ENCODE measurements around the gene LRRC72.
"Not testable (repeated sequence)": the region's sequence is repeated elsewhere in the genome, so short reads cannot be mapped to it uniquely, and the experiment has no call there.

Gene LRRC72

GRCh38 chr7:16579216-16579615 lies 52.6 kb downstream of the LRRC72 start:
- DNase-seq (ENCODE audit: low read depth in 2 of 2) = no peak

- no peak for DNase-seq (ENCODE audit: low read depth in 2 of 2)
Measured at GRCh38 chr7:16581286-16581685, 54.7 kb downstream of the LRRC72 start.

GRCh38 chr7:16583834-16584233 lies 57.2 kb downstream of the LRRC72 start:
- no peak for DNase-seq (ENCODE audit: low read depth in 2 of 2)

- DNase-seq (ENCODE audit: low read depth in 2 of 2) = no peak
Measured at GRCh38 chr7:16585540-16585939, 58.9 kb downstream of the LRRC72 start.

GRCh38 chr7:16586081-16586874 lies 59.7 kb downstream of the LRRC72 start:
- no peak for DNase-seq (ENCODE audit: low read depth in 2 of 2)

GRCh38 chr7:16587129-16587528 lies 60.5 kb downstream of the LRRC72 start:
- DNase-seq (ENCODE audit: low read depth in 2 of 2) = no peak

- no peak for DNase-seq (ENCODE audit: low read depth in 2 of 2)
Measured at GRCh38 chr7:16587790-16588189, 61.2 kb downstream of the LRRC72 start.

GRCh38 chr7:16589881-16590280 lies 63.3 kb downstream of the LRRC72 start:
- no peak for DNase-seq (ENCODE audit: low read depth in 2 of 2)

GRCh38 chr7:16590424-16590823 lies 63.8 kb downstream of the LRRC72 start:
- no peak for DNase-seq (ENCODE audit: low read depth in 2 of 2)

GRCh38 chr7:16592395-16592794 lies 65.8 kb downstream of the LRRC72 start:
- no peak for DNase-seq (ENCODE audit: low read depth in 2 of 2)

GRCh38 chr7:16594061-16594460 lies 67.4 kb downstream of the LRRC72 start:
- DNase-seq (ENCODE audit: low read depth in 2 of 2) = no peak

GRCh38 chr7:16594676-16595075 lies 68.1 kb downstream of the LRRC72 start:
- DNase-seq (ENCODE audit: low read depth in 2 of 2) = no peak

GRCh38 chr7:16595596-16595995 lies 69.0 kb downstream of the LRRC72 start:
- not testable (repeated sequence) for DNase-seq (ENCODE audit: low read depth in 2 of 2)

- no peak for DNase-seq (ENCODE audit: low read depth in 2 of 2)
Measured at GRCh38 chr7:16598015-16598414, 71.4 kb downstream of the LRRC72 start.

- no peak for DNase-seq (ENCODE audit: low read depth in 2 of 2)
Measured at GRCh38 chr7:16599860-16600259, 73.2 kb downstream of the LRRC72 start.

GRCh38 chr7:16603633-16604032 lies 77.0 kb downstream of the LRRC72 start:
- no peak for DNase-seq (ENCODE audit: low read depth in 2 of 2)

GRCh38 chr7:16604054-16604453 lies 77.4 kb downstream of the LRRC72 start:
- no peak for DNase-seq (ENCODE audit: low read depth in 2 of 2)

- no peak for DNase-seq (ENCODE audit: low read depth in 2 of 2)
Measured at GRCh38 chr7:16606704-16607103, 80.1 kb downstream of the LRRC72 start.

GRCh38 chr7:16609842-16610450 lies 83.3 kb downstream of the LRRC72 start:
- no peak for DNase-seq (ENCODE audit: low read depth in 2 of 2)

- DNase-seq (ENCODE audit: low read depth in 2 of 2) = no peak
Measured at GRCh38 chr7:16611711-16612110, 85.1 kb downstream of the LRRC72 start.

GRCh38 chr7:16615228-16615627 lies 88.6 kb downstream of the LRRC72 start:
- DNase-seq (ENCODE audit: low read depth in 2 of 2) = no peak

GRCh38 chr7:16616122-16616521 lies 89.5 kb downstream of the LRRC72 start:
- DNase-seq (ENCODE audit: low read depth in 2 of 2) = no peak

GRCh38 chr7:16616542-16616941 lies 89.9 kb downstream of the LRRC72 start:
- no peak for DNase-seq (ENCODE audit: low read depth in 2 of 2)
